ENCODE measurements around the gene PSAT1. TPM values are rescaled to one million over a fixed set of nuclear protein-coding genes. Genes with fewer than 3 reads are reported as not detected.

Gene PSAT1
- total RNA-seq, 1 experiment from 2014 or later, result 71.8 TPM

DNA sequence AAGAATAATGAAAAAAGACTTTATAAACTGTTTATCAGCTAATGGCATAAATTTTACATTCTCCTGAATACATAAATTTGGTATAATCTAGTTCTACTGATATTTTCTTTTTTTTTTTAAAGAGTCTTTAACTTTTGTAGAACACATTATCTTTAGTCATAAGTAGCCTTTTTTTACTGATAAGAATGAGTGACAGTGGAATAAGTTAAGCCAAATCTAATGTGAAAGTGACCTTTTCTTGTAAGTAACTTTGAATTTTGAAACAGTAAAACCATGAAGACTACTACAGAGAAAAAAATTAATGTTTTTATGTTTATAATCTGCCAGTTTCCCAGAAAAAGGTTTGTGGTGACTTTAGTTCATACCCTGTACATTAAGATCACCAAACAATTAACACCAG lies 47.4 kb upstream of the PSAT1 start:
- intact Hi-C loops (cut with micrococcal nuclease; ENCODE audit: unreplicated experiment), result no loop called here
- H3K36me3 ChIP-seq (ENCODE audit: control insufficient read depth, insufficient read depth, low read length), result peaks cover 4% of the 10 kb centered on the region; the same call in 1 of the 2 replicates
- H3K27me3 ChIP-seq (ENCODE audit: control insufficient read depth, insufficient read depth, low read length), result no peaks in the 10 kb centered on the region
- TF ChIP-seq, protein P1, sequence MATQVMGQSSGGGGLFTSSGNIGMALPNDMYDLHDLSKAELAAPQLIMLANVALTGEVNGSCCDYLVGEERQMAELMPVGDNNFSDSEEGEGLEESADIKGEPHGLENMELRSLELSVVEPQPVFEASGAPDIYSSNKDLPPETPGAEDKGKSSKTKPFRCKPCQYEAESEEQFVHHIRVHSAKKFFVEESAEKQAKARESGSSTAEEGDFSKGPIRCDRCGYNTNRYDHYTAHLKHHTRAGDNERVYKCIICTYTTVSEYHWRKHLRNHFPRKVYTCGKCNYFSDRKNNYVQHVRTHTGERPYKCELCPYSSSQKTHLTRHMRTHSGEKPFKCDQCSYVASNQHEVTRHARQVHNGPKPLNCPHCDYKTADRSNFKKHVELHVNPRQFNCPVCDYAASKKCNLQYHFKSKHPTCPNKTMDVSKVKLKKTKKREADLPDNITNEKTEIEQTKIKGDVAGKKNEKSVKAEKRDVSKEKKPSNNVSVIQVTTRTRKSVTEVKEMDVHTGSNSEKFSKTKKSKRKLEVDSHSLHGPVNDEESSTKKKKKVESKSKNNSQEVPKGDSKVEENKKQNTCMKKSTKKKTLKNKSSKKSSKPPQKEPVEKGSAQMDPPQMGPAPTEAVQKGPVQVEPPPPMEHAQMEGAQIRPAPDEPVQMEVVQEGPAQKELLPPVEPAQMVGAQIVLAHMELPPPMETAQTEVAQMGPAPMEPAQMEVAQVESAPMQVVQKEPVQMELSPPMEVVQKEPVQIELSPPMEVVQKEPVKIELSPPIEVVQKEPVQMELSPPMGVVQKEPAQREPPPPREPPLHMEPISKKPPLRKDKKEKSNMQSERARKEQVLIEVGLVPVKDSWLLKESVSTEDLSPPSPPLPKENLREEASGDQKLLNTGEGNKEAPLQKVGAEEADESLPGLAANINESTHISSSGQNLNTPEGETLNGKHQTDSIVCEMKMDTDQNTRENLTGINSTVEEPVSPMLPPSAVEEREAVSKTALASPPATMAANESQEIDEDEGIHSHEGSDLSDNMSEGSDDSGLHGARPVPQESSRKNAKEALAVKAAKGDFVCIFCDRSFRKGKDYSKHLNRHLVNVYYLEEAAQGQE (IDR thresholded peaks at IDR 0.05; ENCODE audit: insufficient read depth in 1 of 2, low read depth in 2 of 2, low read length in 1 of 2), result no peak
- TF ChIP-seq SIN3A (IDR thresholded peaks at IDR 0.05; ENCODE audit: borderline replicate concordance, insufficient read depth, low read depth, low read length), result no peak
- no peak for TF ChIP-seq POLR2AphosphoS5 (IDR thresholded peaks at IDR 0.05; ENCODE audit: low read depth, low read length)
- POLR2A ChIA-PET, result no interaction called here
- BruUV-seq (replicated peaks), result no TSS peak
- ATAC-seq (no peak), DNase-seq (ENCODE audit: low read depth, low spot score) (no peak)
- in situ Hi-C loops (cut with HindIII; ENCODE audit: low pct_unique_long_range_greater_than_20kb, low sequenced_read_pairs), result no loop called here
- H3K4me1 ChIP-seq (ENCODE audit: control insufficient read depth, insufficient read depth, low read length), result no peaks in the 10 kb centered on the region
- H3K9me3 ChIP-seq (ENCODE audit: control insufficient read depth, insufficient read depth, low read depth, low read length), result no peaks in the 10 kb centered on the region
- CTCF ChIA-PET, result no interaction called here
- H3K4me3 ChIP-seq (ENCODE audit: low read depth in 2 of 2, low read length in 2 of 2), result no peak overlapping the region
- H3K27ac ChIP-seq (ENCODE audit: low read length), result no peak overlapping the region

DNA sequence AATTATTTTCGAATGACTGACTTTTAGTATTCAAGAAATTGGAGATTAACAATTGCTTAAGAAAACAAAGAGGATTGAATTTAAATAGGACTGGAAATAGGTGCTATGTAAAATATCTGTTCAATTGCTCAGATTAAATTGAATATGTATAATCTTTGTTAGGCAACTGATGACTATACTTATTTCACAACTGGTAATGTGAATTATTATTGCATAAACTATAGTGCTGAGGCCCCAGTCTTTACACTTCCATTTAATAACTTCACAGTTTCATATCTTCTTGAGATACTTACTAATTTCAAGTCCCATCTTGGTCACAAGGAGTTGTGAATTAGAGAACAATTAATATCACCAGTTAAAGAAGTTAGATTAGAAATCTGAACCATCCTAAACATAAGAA lies 44.3 kb upstream of the PSAT1 start:
- H3K4me3 ChIP-seq (ENCODE audit: low read depth in 2 of 2, low read length in 2 of 2), result no peak overlapping the region
- in situ Hi-C loops (cut with HindIII; ENCODE audit: low pct_unique_long_range_greater_than_20kb, low sequenced_read_pairs), result no loop called here
- no peak overlapping the region for H3K27ac ChIP-seq (ENCODE audit: low read length)
- TF ChIP-seq SIN3A (IDR thresholded peaks at IDR 0.05; ENCODE audit: borderline replicate concordance, insufficient read depth, low read depth, low read length) (no peak), POLR2AphosphoS5 (IDR thresholded peaks at IDR 0.05; ENCODE audit: low read depth, low read length) (no peak), CTCF (IDR thresholded peaks at IDR 0.05) (no peak)
- H3K4me1 ChIP-seq (ENCODE audit: control insufficient read depth, insufficient read depth, low read length), result no peaks in the 10 kb centered on the region
- H3K27me3 ChIP-seq (ENCODE audit: control insufficient read depth, insufficient read depth, low read length), result no peaks in the 10 kb centered on the region
- DNase-seq (ENCODE audit: low read depth, low spot score), result no peak
- peaks cover 4% of the 10 kb centered on the region; the same call in 1 of the 2 replicates for H3K36me3 ChIP-seq (ENCODE audit: control insufficient read depth, insufficient read depth, low read length)
- intact Hi-C loops (cut with micrococcal nuclease; ENCODE audit: unreplicated experiment), result no loop called here
- ChIA-PET POLR2A (no interaction called here), CTCF (no interaction called here)
- BruUV-seq (replicated peaks), result no TSS peak
- no peak for ATAC-seq
- no peaks in the 10 kb centered on the region for H3K9me3 ChIP-seq (ENCODE audit: control insufficient read depth, insufficient read depth, low read depth, low read length)

DNA sequence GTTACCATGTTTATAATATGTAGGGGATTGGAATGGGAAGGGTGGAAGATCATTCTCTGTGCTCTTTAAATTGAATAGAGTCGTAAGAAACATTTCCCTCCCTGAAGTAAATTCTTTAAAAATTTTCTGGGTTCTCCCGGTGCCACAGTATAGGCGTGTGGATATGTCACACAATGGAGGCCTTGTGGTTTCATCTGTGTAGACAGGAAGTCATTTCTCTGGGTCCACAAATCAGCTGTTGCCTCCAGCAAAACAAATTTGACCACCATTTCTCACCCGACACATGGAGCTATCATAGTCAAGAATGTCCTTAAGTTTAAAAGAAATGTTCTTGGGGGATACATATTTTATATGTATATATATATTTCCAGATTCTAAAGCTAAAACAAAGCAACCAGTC lies 43.6 kb upstream of the PSAT1 start:
- Histone ChIP-seq H3K36me3 (ENCODE audit: control insufficient read depth, insufficient read depth, low read length) (peaks cover 4% of the 10 kb centered on the region; the same call in 1 of the 2 replicates), H3K4me3 (ENCODE audit: low read depth in 2 of 2, low read length in 2 of 2) (no peak overlapping the region), H3K9me3 (ENCODE audit: control insufficient read depth, insufficient read depth, low read depth, low read length) (no peaks in the 10 kb centered on the region), H3K4me1 (ENCODE audit: control insufficient read depth, insufficient read depth, low read length) (no peaks in the 10 kb centered on the region), H3K27ac (ENCODE audit: low read length) (no peak overlapping the region), H3K27me3 (ENCODE audit: control insufficient read depth, insufficient read depth, low read length) (no peaks in the 10 kb centered on the region)
- no peak for ATAC-seq
- DNase-seq (ENCODE audit: low read depth, low spot score), result no peak
- ChIA-PET POLR2A (interaction anchor here (0.5 kb wide), 1 partner anchor 44 kb away, joined by 8 read pairs; the partner anchor contains the start of gene PSAT1), CTCF (no interaction called here)
- TF ChIP-seq, protein P1 (IDR thresholded peaks at IDR 0.05; ENCODE audit: insufficient read depth in 1 of 2, low read depth in 2 of 2, low read length in 1 of 2), result no peak
- TF ChIP-seq TCF7L2 (IDR thresholded peaks at IDR 0.05; ENCODE audit: low read depth, low read length) (no peak), POLR2AphosphoS5 (IDR thresholded peaks at IDR 0.05; ENCODE audit: low read depth, low read length) (no peak), CTCF (IDR thresholded peaks at IDR 0.05) (no peak), SIN3A (IDR thresholded peaks at IDR 0.05; ENCODE audit: borderline replicate concordance, insufficient read depth, low read depth, low read length) (no peak)
- intact Hi-C loops (cut with micrococcal nuclease; ENCODE audit: unreplicated experiment), result no loop called here
- in situ Hi-C loops (cut with HindIII; ENCODE audit: low pct_unique_long_range_greater_than_20kb, low sequenced_read_pairs), result no loop called here
- no TSS peak for BruUV-seq (replicated peaks)
